Immature natural killer cell (primary cell): ENCODE measurements around the gene RALGPS2. TPM values are rescaled to one million over a fixed set of nuclear protein-coding genes. Genes with fewer than 3 reads are reported as not detected.
A peak's percentile ranks its signal among the peaks of the same experiment; 100 is the strongest.

Source experiments
- DNase-seq, 3 donors: peaks; one replicate each; pipeline ENCODE4 v3.0.0; 2022; ENCODE audit warnings: mixed read lengths in 1 of 3
- H3K27ac Mint-ChIP-seq, 6 donors: one replicate each; pipeline ENCODE4 v1.8.0; 2020; ENCODE audit warnings: mixed read lengths in 6 of 6, mild to moderate bottlenecking in 5 of 6, inconsistent platforms in 4 of 6, moderate library complexity in 3 of 6
- H3K27me3 Mint-ChIP-seq, 3 donors: one replicate each; pipeline ENCODE4 v1.8.0; 2020 to 2021; ENCODE audit warnings: low read depth in 3 of 3, mild to moderate bottlenecking in 3 of 3, mixed read lengths in 3 of 3, moderate library complexity in 3 of 3, inconsistent platforms in 1 of 3
- H3K36me3 Mint-ChIP-seq, 3 donors: one replicate each; pipeline ENCODE4 v1.8.0; 2020; ENCODE audit warnings: mixed read lengths in 3 of 3, inconsistent platforms in 2 of 3, mild to moderate bottlenecking in 2 of 3
- H3K4me1 Mint-ChIP-seq, 2 donors: one replicate each; pipeline ENCODE4 v1.8.0; 2020; ENCODE audit warnings: inconsistent platforms in 2 of 2, mild to moderate bottlenecking in 2 of 2, mixed read lengths in 2 of 2, moderate library complexity in 1 of 2
- H3K4me3 Mint-ChIP-seq, 5 donors: one replicate each; pipeline ENCODE4 v1.8.0; 2020; ENCODE audit warnings: mild to moderate bottlenecking in 5 of 5, mixed read lengths in 5 of 5, inconsistent platforms in 3 of 5, moderate library complexity in 3 of 5
- H3K9me3 Mint-ChIP-seq, 6 donors: one replicate each; pipeline ENCODE4 v1.8.0; 2020; ENCODE audit warnings: mild to moderate bottlenecking in 6 of 6, mixed read lengths in 6 of 6, inconsistent platforms in 4 of 6, moderate library complexity in 3 of 6
- polyA plus RNA-seq, 3 donors: library from polyadenylated mRNA; unstranded; fragments of 300-500 nt; fragmentation: Illumina TruSeq; gene quantifications; one replicate each; pipeline ENCODE4 v1.2.3, GENCODE V29; 2021

RALGPS2 gene
- polyA plus RNA-seq, 3 donors from 2014 or later: 4.7 to 7.2 TPM; not detected in 1

- no peaks in the 10 kb centered on the region for H3K27me3 Mint-ChIP-seq
- H3K4me3 Mint-ChIP-seq: no peak overlapping the region
Observed at GRCh38 chr1:178864326-178864725, 139.3 kb downstream of the RALGPS2 start.

GRCh38 chr1:178867670-178868069 lies 142.6 kb downstream of the RALGPS2 start:
- DNase-seq: no peak
- Mint-ChIP-seq H3K27ac (peak overlapping the region in 1 of 6 donors; percentile 1), H3K4me3 (peak overlapping the region in 1 of 5 donors; percentile 1), H3K4me1 (peaks cover 5 to 6% of the 10 kb centered on the region in 2 donors), H3K36me3 (peaks cover 0 to 4% (median 0%) of the 10 kb centered on the region in 3 donors), H3K9me3 (no peaks in the 10 kb centered on the region), H3K27me3 (peaks cover 0 to 2% (median 0%) of the 10 kb centered on the region in 3 donors)

More at GRCh38 chr1:178864326-178864725, 139.3 kb downstream of the RALGPS2 start:
- H3K9me3 Mint-ChIP-seq: peaks cover 0 to 1% (median 0%) of the 10 kb centered on the region in 6 donors
- no peak for DNase-seq
- H3K36me3 Mint-ChIP-seq: peaks cover 0 to 8% (median 0%) of the 10 kb centered on the region in 3 donors
- no peak overlapping the region for H3K27ac Mint-ChIP-seq
- H3K4me1 Mint-ChIP-seq: peaks cover 5 to 6% of the 10 kb centered on the region in 2 donors

- H3K4me3 Mint-ChIP-seq: no peak overlapping the region
- H3K27me3 Mint-ChIP-seq: peaks cover 0 to 2% (median 1%) of the 10 kb centered on the region in 3 donors
- DNase-seq: no peak
- peaks cover 0 to 4% (median 0%) of the 10 kb centered on the region in 3 donors for H3K36me3 Mint-ChIP-seq
- H3K4me1 Mint-ChIP-seq: peaks cover 5 to 6% of the 10 kb centered on the region in 2 donors
- H3K27ac Mint-ChIP-seq: no peak overlapping the region
- H3K9me3 Mint-ChIP-seq: no peaks in the 10 kb centered on the region
Observed at GRCh38 chr1:178868706-178869105, 143.7 kb downstream of the RALGPS2 start.

GRCh38 chr1:178869119-178869697 lies 144.2 kb downstream of the RALGPS2 start:
- peaks cover 5 to 6% of the 10 kb centered on the region in 2 donors for H3K4me1 Mint-ChIP-seq
- peaks cover 0 to 4% (median 0%) of the 10 kb centered on the region in 3 donors for H3K36me3 Mint-ChIP-seq
- H3K27me3 Mint-ChIP-seq: peaks cover 0 to 2% (median 1%) of the 10 kb centered on the region in 3 donors
- H3K27ac Mint-ChIP-seq: no peak overlapping the region
- no peak overlapping the region for H3K4me3 Mint-ChIP-seq
- DNase-seq: no peak
- H3K9me3 Mint-ChIP-seq: no peaks in the 10 kb centered on the region

- Mint-ChIP-seq H3K4me1 (peaks cover 5 to 6% of the 10 kb centered on the region in 2 donors), H3K27me3 (peaks cover 0 to 2% (median 1%) of the 10 kb centered on the region in 3 donors), H3K27ac (no peak overlapping the region), H3K9me3 (no peaks in the 10 kb centered on the region), H3K4me3 (no peak overlapping the region), H3K36me3 (no peaks in the 10 kb centered on the region)
- DNase-seq: no peak
Observed at GRCh38 chr1:178870221-178870620, 145.2 kb downstream of the RALGPS2 start.

- Mint-ChIP-seq H3K36me3 (no peaks in the 10 kb centered on the region), H3K4me1 (peaks cover 5 to 6% of the 10 kb centered on the region in 2 donors), H3K27me3 (peaks cover 0 to 2% (median 1%) of the 10 kb centered on the region in 3 donors), H3K9me3 (no peaks in the 10 kb centered on the region), H3K4me3 (no peak within 1 kb of the TSS), H3K27ac (no peak within 1 kb of the TSS)
- DNase-seq: no peak
Observed at GRCh38 chr1:178870944-178871343, 145.9 kb downstream of the RALGPS2 start, which contains the start of gene ANGPTL1. Gene ANGPTL1 (minus strand): TSS chr1:178871077. CDS start chr1:178865776, 5,301 bp downstream.

- peaks cover 0 to 3% (median 2%) of the 10 kb centered on the region in 3 donors for H3K27me3 Mint-ChIP-seq
- H3K27ac Mint-ChIP-seq: no peak overlapping the region
- H3K4me1 Mint-ChIP-seq: peaks cover 5 to 6% of the 10 kb centered on the region in 2 donors
- no peaks in the 10 kb centered on the region for H3K9me3 Mint-ChIP-seq
- no peaks in the 10 kb centered on the region for H3K36me3 Mint-ChIP-seq
- H3K4me3 Mint-ChIP-seq: no peak overlapping the region
- DNase-seq: no peak
Observed at GRCh38 chr1:178871551-178872320, 146.7 kb downstream of the RALGPS2 start.

- Mint-ChIP-seq H3K9me3 (no peaks in the 10 kb centered on the region), H3K27ac (no peak overlapping the region), H3K36me3 (no peaks in the 10 kb centered on the region), H3K4me1 (no peaks in the 10 kb centered on the region), H3K4me3 (no peak overlapping the region), H3K27me3 (peaks cover 0 to 3% (median 2%) of the 10 kb centered on the region in 3 donors)
- no peak for DNase-seq
Observed at GRCh38 chr1:178874966-178875365, 149.9 kb downstream of the RALGPS2 start.

GRCh38 chr1:178875936-178876335 lies 150.9 kb downstream of the RALGPS2 start:
- H3K27ac Mint-ChIP-seq: no peak overlapping the region

GRCh38 chr1:178877896-178878295 lies 152.9 kb downstream of the RALGPS2 start:
- H3K4me3 Mint-ChIP-seq: no peak overlapping the region
- peaks cover 0 to 3% (median 0%) of the 10 kb centered on the region in 3 donors for H3K27me3 Mint-ChIP-seq
- H3K27ac Mint-ChIP-seq: no peak overlapping the region
- no peaks in the 10 kb centered on the region for H3K4me1 Mint-ChIP-seq
- H3K36me3 Mint-ChIP-seq: peaks cover 0 to 7% (median 0%) of the 10 kb centered on the region in 3 donors
- no peak for DNase-seq
- H3K9me3 Mint-ChIP-seq: no peaks in the 10 kb centered on the region

More at GRCh38 chr1:178875936-178876335, 150.9 kb downstream of the RALGPS2 start:
- Mint-ChIP-seq H3K9me3 (no peaks in the 10 kb centered on the region), H3K27me3 (peaks cover 0 to 3% (median 1%) of the 10 kb centered on the region in 3 donors), H3K4me1 (no peaks in the 10 kb centered on the region), H3K36me3 (peaks cover 0 to 4% (median 0%) of the 10 kb centered on the region in 3 donors), H3K4me3 (no peak overlapping the region)
- no peak for DNase-seq

- Mint-ChIP-seq H3K9me3 (no peaks in the 10 kb centered on the region), H3K27ac (no peak overlapping the region), H3K36me3 (peaks cover 0 to 16% (median 8%) of the 10 kb centered on the region in 3 donors), H3K4me3 (no peak overlapping the region), H3K27me3 (no peaks in the 10 kb centered on the region), H3K4me1 (no peaks in the 10 kb centered on the region)
- no peak for DNase-seq
Observed at GRCh38 chr1:178881950-178882349, 156.9 kb downstream of the RALGPS2 start.

- no peaks in the 10 kb centered on the region for H3K9me3 Mint-ChIP-seq
- peaks cover 0 to 3% (median 0%) of the 10 kb centered on the region in 3 donors for H3K27me3 Mint-ChIP-seq
- no peak overlapping the region for H3K4me3 Mint-ChIP-seq
- no peaks in the 10 kb centered on the region for H3K4me1 Mint-ChIP-seq
- peaks cover 0 to 17% (median 12%) of the 10 kb centered on the region in 3 donors for H3K36me3 Mint-ChIP-seq
- H3K27ac Mint-ChIP-seq: no peak overlapping the region
- no peak for DNase-seq
Observed at GRCh38 chr1:178885869-178886268, 160.8 kb downstream of the RALGPS2 start.

- Mint-ChIP-seq H3K36me3 (peaks cover 0 to 17% (median 12%) of the 10 kb centered on the region in 3 donors), H3K4me3 (no peak overlapping the region), H3K9me3 (no peaks in the 10 kb centered on the region), H3K4me1 (no peaks in the 10 kb centered on the region), H3K27me3 (peaks cover 0 to 3% (median 0%) of the 10 kb centered on the region in 3 donors), H3K27ac (no peak overlapping the region)
- no peak for DNase-seq
Observed at GRCh38 chr1:178886551-178886950, 161.5 kb downstream of the RALGPS2 start.

- peaks cover 4 to 9% of the 10 kb centered on the region in 2 donors for H3K4me1 Mint-ChIP-seq
- H3K4me3 Mint-ChIP-seq: no peak overlapping the region
- no peak for DNase-seq
- H3K27me3 Mint-ChIP-seq: peaks cover 0 to 3% (median 0%) of the 10 kb centered on the region in 3 donors
- no peak overlapping the region for H3K27ac Mint-ChIP-seq
- peaks cover 0 to 3% (median under 1%) of the 10 kb centered on the region in 6 donors for H3K9me3 Mint-ChIP-seq
- H3K36me3 Mint-ChIP-seq: peaks cover 5 to 26% (median 22%) of the 10 kb centered on the region in 3 donors
Observed at GRCh38 chr1:178895928-178896327, 170.9 kb downstream of the RALGPS2 start.
